GM19035 (cell line): ENCODE data around the gene SMIM21.

Source experiments
- ATAC-seq: cut with Tn5 transposase; IDR thresholded peaks from one replicate; pipeline ENCODE4 v1.9.1; 2021; ENCODE audit not compliant: unreplicated experiment

Gene SMIM21

GRCh38 chr18:75427603-75428002 lies at the start of gene SMIM21:
Gene SMIM21, minus strand, starts transcription at chr18:75427703. Its CDS starts 140 bp downstream, at chr18:75427563.
- no peak for ATAC-seq

GRCh38 chr18:75475228-75475627 lies 47.7 kb upstream of the SMIM21 start:
- no peak for ATAC-seq

GRCh38 chr18:75474332-75474731 lies 46.8 kb upstream of the SMIM21 start:
- ATAC-seq = no peak

- ATAC-seq = no peak
Observed at GRCh38 chr18:75473316-75473715, 45.8 kb upstream of the SMIM21 start.

GRCh38 chr18:75472906-75473305 lies 45.4 kb upstream of the SMIM21 start:
- ATAC-seq = no peak

- ATAC-seq = no peak
Observed at GRCh38 chr18:75472396-75472795, 44.9 kb upstream of the SMIM21 start.

GRCh38 chr18:75471850-75472249 lies 44.3 kb upstream of the SMIM21 start:
- no peak for ATAC-seq

- ATAC-seq = no peak
Observed at GRCh38 chr18:75467851-75468250, 40.3 kb upstream of the SMIM21 start.

GRCh38 chr18:75467281-75467795 lies 39.8 kb upstream of the SMIM21 start:
- no peak for ATAC-seq

GRCh38 chr18:75464356-75464755 lies 36.9 kb upstream of the SMIM21 start:
- no peak for ATAC-seq

GRCh38 chr18:75462178-75462832 lies 34.8 kb upstream of the SMIM21 start:
- ATAC-seq = no peak

- no peak for ATAC-seq
Observed at GRCh38 chr18:75456199-75456631, 28.7 kb upstream of the SMIM21 start.

- no peak for ATAC-seq
Observed at GRCh38 chr18:75455249-75456198, 28.0 kb upstream of the SMIM21 start.

GRCh38 chr18:75454022-75454795 lies 26.7 kb upstream of the SMIM21 start:
- ATAC-seq = no peak

GRCh38 chr18:75450906-75451305 lies 23.4 kb upstream of the SMIM21 start:
- no peak for ATAC-seq

GRCh38 chr18:75441896-75442295 lies 14.4 kb upstream of the SMIM21 start:
- ATAC-seq = no peak

- no peak for ATAC-seq
Observed at GRCh38 chr18:75439348-75439747, 11.8 kb upstream of the SMIM21 start.

GRCh38 chr18:75438891-75439290 lies 11.4 kb upstream of the SMIM21 start:
- no peak for ATAC-seq

- ATAC-seq = no peak
Observed at GRCh38 chr18:75437979-75438378, 10.5 kb upstream of the SMIM21 start.

GRCh38 chr18:75433098-75433497 lies 5.6 kb upstream of the SMIM21 start:
- ATAC-seq = no peak

- no peak for ATAC-seq
Observed at GRCh38 chr18:75429975-75430374, 2.5 kb upstream of the SMIM21 start.
